ENCODE data around the gene STH. TPM values are rescaled to one million over a fixed set of nuclear protein-coding genes. Genes with fewer than 3 reads are reported as not detected.
"Not testable (repeated sequence)": the region's sequence is repeated elsewhere in the genome, so short reads cannot be mapped to it uniquely, and the experiment has no call there.

The STH gene
- total and polyA plus RNA-seq, 9 of the 15 experiments (the other 6 are each of a cell fraction or from before 2014, with no cell fraction given): not detected

DNA sequence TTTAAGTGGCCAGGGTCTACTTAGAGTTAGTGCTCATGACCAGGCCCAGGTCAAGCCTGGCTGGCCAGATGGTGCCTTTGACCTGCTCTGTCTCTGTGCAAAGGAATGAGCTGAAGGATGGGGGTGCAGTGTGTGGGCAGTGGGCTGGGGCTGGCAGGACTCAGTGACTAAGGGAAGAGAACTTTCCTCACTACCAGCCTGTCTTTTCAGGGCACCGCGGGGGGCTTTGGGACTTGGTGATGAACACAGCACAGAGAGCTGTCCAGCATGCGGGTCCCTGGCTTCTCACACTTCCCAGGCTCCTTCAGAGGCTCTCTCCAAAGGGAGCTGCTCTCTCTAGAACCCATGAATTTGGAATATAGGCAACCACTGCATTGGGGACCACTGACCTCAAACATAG is 43.0 kb upstream of the STH start (continued):
- TF ChIP-seq, protein P1, sequence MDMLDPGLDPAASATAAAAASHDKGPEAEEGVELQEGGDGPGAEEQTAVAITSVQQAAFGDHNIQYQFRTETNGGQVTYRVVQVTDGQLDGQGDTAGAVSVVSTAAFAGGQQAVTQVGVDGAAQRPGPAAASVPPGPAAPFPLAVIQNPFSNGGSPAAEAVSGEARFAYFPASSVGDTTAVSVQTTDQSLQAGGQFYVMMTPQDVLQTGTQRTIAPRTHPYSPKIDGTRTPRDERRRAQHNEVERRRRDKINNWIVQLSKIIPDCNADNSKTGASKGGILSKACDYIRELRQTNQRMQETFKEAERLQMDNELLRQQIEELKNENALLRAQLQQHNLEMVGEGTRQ (CRISPR knock-in tag; IDR thresholded peaks at IDR 0.05): no peak

DNA sequence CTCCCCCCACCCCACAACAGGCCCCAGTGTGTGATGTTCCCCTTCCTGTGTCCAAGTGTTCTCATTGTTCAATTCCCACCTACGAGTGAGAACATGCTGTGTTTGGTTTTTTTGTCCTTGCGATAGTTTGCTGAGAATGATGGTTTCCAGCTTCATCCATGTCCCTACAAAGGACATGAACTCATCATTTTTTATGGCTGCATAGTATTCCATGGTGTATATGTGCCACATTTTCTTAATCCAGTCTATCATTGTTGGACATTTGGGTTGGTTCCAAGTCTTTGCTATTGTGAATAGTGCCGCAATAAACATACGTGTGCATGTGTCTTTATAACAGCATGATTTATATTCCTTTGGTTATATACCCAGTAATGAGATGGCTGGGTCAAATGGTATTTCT is 42.3 kb upstream of the STH start:
- CTCF ChIA-PET (ENCODE audit: low intra/inter-chr PET ratio); ATAC-seq; H3K4me2 ChIP-seq (ENCODE audit: insufficient read depth, low read length); H3K9ac ChIP-seq (ENCODE audit: insufficient read depth in 1 of 2, low read depth in 2 of 2, low read length in 2 of 2); intact Hi-C loops (cut with micrococcal nuclease); H3K9me1 ChIP-seq (ENCODE audit: control insufficient read depth, insufficient read depth, low read length); POLR2A ChIA-PET; H3K79me2 ChIP-seq (ENCODE audit: control insufficient read depth, insufficient read depth, low read length); H3K9me3 ChIP-seq (replicated peaks; ENCODE audit: control insufficient read depth, insufficient read depth, low read depth, low read length); H2AFZ ChIP-seq (ENCODE audit: low read depth, low read length); BruUV-seq (replicated peaks); H3K4me3 ChIP-seq; H3K27ac ChIP-seq (ENCODE audit: extremely low read depth, low read depth, low read length); H3K4me1 ChIP-seq (replicated peaks in 1 of 2; ENCODE audit: control insufficient read depth in 2 of 2, insufficient read depth in 2 of 2, low read length in 2 of 2); FAIRE-seq; in situ Hi-C loops (cut with MboI); DNase-seq (ENCODE audit: extremely low read depth in 1 of 4, low spot score in 3 of 4); H3K36me3 ChIP-seq (ENCODE audit: control insufficient read depth, insufficient read depth, low read length); H4K20me1 ChIP-seq (replicated peaks; ENCODE audit: control insufficient read depth, insufficient read depth, low read length): not testable (repeated sequence)
- 3% methylated on average over 2 of the region's 4 CpGs for WGBS (ENCODE audit: insufficient coverage, low coverage, missing lambda C conversion rate)
- H3K27me3 ChIP-seq (ENCODE audit: control insufficient read depth in 2 of 2, insufficient read depth in 2 of 2, low read length in 2 of 2): peaks cover 2 to 41% of the 10 kb centered on the region in 2 experiments; a peak in 4 of 5 replicates

DNA sequence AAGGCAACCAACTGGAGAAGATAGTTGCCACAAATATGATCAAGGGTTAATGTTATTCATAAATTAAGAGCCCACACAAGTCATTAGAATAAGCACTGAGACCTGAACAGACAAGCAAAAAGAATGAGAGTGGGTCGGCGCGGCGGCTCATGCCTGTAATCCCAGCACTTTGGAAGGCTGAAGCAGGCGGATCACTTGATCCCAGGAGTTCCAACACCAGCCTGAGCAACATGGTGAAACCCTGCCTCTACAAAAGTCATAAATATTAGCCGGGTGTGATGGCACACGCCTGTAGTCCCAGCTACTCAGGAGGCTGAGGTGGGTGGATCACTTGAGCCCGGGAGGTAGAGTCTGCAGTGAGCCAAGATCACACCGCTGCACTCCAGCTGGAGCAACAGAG is 40.7 kb upstream of the STH start:
- no TSS peak for BruUV-seq (replicated peaks)
- no peak overlapping the region for H2AFZ ChIP-seq (ENCODE audit: low read depth, low read length)
- CTCF ChIA-PET (ENCODE audit: low intra/inter-chr PET ratio): no interaction called here

More for the DNA sequence above, 40.7 kb upstream of the STH start:
- H3K9ac ChIP-seq (ENCODE audit: insufficient read depth in 1 of 2, low read depth in 2 of 2, low read length in 2 of 2): no peak overlapping the region
- FAIRE-seq: no peak
- no peaks in the 10 kb centered on the region for H3K9me3 ChIP-seq (replicated peaks; ENCODE audit: control insufficient read depth, insufficient read depth, low read depth, low read length)
- in situ Hi-C loops (cut with MboI): no loop called here
- no peak overlapping the region for H3K4me2 ChIP-seq (ENCODE audit: insufficient read depth, low read length)
- no peak for DNase-seq (ENCODE audit: extremely low read depth in 1 of 4, low spot score in 3 of 4)
- H3K36me3 ChIP-seq (ENCODE audit: control insufficient read depth, insufficient read depth, low read length): no peaks in the 10 kb centered on the region
- H3K9me1 ChIP-seq (ENCODE audit: control insufficient read depth, insufficient read depth, low read length): no peaks in the 10 kb centered on the region
- H3K27ac ChIP-seq (ENCODE audit: extremely low read depth, low read depth, low read length): no peak overlapping the region
- no peak overlapping the region for H3K4me3 ChIP-seq
- no peaks in the 10 kb centered on the region for H4K20me1 ChIP-seq (replicated peaks; ENCODE audit: control insufficient read depth, insufficient read depth, low read length)
- no peaks in the 10 kb centered on the region for H3K79me2 ChIP-seq (ENCODE audit: control insufficient read depth, insufficient read depth, low read length)
- intact Hi-C loops (cut with micrococcal nuclease): no loop called here
- 41% methylated on average over 8 of the region's 9 CpGs for WGBS (ENCODE audit: insufficient coverage, low coverage, missing lambda C conversion rate)
- peaks cover 0 to 3% of the 10 kb centered on the region in 2 experiments; a peak in 2 of 5 replicates for H3K4me1 ChIP-seq (replicated peaks in 1 of 2; ENCODE audit: control insufficient read depth in 2 of 2, insufficient read depth in 2 of 2, low read length in 2 of 2)
- peaks cover 5 to 42% of the 10 kb centered on the region in 2 experiments; a peak in 4 of 5 replicates for H3K27me3 ChIP-seq (ENCODE audit: control insufficient read depth in 2 of 2, insufficient read depth in 2 of 2, low read length in 2 of 2)
- ATAC-seq: no peak
- POLR2A ChIA-PET: no interaction called here
- no peak for TF ChIP-seq RBM34 (IDR thresholded peaks at IDR 0.05; ENCODE audit: borderline replicate concordance, insufficient read depth, low read length)

Measured in K562 (cell line).